Neural cell (in vitro differentiated cells): Measurements from ENCODE around the gene RASD2.

Experiments used
- EP300 ChIP-seq: fragments of 450-650 bp; conservative IDR thresholded peaks from 2 replicates; pipeline ENCODE4 v1.6.1; 2014; ENCODE audit warnings: antibody characterized with exemption, mild to moderate bottlenecking, moderate library complexity; ENCODE audit not compliant: poor library complexity, severe bottlenecking
- EZH2 ChIP-seq: fragments of 200-600, 300-800 bp; shearing (Covaris generic), sonication (generic); IDR thresholded peaks from 2 replicates; pipeline ENCODE4 v1.6.1; 2014; ENCODE audit warnings: antibody characterized with exemption, low read length, borderline replicate concordance, mild to moderate bottlenecking; ENCODE audit not compliant: insufficient read depth, poor library complexity, severe bottlenecking
- MXI1 ChIP-seq: fragments of 450-650 bp; conservative IDR thresholded peaks from 2 replicates; pipeline ENCODE4 v1.6.1; 2014; ENCODE audit warnings: antibody characterized with exemption, mild to moderate bottlenecking; ENCODE audit not compliant: poor library complexity, severe bottlenecking
- POLR2AphosphoS5 ChIP-seq: IDR thresholded peaks from 2 replicates; pipeline ENCODE4 v1.6.1; 2012
- RAD21 ChIP-seq: fragments of 450-650 bp; conservative IDR thresholded peaks from 2 replicates; pipeline ENCODE4 v1.6.1; 2014; ENCODE audit warnings: antibody characterized with exemption, mild to moderate bottlenecking, moderate library complexity
- TAF1 ChIP-seq: IDR thresholded peaks from 2 replicates; pipeline ENCODE4 v1.6.1; 2012; ENCODE audit warnings: low read depth
- TF ChIP-seq, protein P1 (sequence below): fragments of 450-650 bp; IDR thresholded peaks from 2 replicates; pipeline ENCODE4 v1.5.1; 2014; ENCODE audit warnings: antibody characterized with exemption, mild to moderate bottlenecking, moderate library complexity; ENCODE audit not compliant: poor library complexity, severe bottlenecking
- TF ChIP-seq, protein P2 (sequence below): IDR thresholded peaks from 2 replicates; pipeline ENCODE4 v1.6.1; 2012; ENCODE audit warnings: borderline replicate concordance

DNA sequence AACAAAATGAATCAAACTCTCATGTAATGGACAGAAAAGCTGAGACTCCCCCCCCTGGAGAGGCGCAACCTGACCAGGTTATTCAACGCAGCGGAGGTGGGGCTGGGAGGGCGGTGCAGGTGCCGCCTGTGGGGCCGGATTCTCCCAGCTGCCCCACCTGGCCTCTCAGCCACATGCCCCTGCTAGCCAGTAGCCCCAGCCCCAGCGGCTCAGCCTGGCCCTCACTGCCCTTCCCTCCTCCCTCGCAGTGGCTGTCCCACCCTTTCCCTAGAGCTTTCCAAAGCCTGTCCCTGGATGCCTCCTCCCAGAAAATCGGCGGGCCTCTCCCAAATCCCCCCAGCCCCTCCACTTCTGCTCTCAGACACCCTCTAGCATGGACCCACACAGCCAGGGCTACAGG is 31.2 kb upstream of the RASD2 start:
- TF ChIP-seq, protein P1, sequence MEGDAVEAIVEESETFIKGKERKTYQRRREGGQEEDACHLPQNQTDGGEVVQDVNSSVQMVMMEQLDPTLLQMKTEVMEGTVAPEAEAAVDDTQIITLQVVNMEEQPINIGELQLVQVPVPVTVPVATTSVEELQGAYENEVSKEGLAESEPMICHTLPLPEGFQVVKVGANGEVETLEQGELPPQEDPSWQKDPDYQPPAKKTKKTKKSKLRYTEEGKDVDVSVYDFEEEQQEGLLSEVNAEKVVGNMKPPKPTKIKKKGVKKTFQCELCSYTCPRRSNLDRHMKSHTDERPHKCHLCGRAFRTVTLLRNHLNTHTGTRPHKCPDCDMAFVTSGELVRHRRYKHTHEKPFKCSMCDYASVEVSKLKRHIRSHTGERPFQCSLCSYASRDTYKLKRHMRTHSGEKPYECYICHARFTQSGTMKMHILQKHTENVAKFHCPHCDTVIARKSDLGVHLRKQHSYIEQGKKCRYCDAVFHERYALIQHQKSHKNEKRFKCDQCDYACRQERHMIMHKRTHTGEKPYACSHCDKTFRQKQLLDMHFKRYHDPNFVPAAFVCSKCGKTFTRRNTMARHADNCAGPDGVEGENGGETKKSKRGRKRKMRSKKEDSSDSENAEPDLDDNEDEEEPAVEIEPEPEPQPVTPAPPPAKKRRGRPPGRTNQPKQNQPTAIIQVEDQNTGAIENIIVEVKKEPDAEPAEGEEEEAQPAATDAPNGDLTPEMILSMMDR = no peak
- no peak for TF ChIP-seq POLR2AphosphoS5
- TF ChIP-seq RAD21 = no peak
- TF ChIP-seq EP300 = no peak
- TF ChIP-seq MXI1 = no peak
- TF ChIP-seq, protein P2, sequence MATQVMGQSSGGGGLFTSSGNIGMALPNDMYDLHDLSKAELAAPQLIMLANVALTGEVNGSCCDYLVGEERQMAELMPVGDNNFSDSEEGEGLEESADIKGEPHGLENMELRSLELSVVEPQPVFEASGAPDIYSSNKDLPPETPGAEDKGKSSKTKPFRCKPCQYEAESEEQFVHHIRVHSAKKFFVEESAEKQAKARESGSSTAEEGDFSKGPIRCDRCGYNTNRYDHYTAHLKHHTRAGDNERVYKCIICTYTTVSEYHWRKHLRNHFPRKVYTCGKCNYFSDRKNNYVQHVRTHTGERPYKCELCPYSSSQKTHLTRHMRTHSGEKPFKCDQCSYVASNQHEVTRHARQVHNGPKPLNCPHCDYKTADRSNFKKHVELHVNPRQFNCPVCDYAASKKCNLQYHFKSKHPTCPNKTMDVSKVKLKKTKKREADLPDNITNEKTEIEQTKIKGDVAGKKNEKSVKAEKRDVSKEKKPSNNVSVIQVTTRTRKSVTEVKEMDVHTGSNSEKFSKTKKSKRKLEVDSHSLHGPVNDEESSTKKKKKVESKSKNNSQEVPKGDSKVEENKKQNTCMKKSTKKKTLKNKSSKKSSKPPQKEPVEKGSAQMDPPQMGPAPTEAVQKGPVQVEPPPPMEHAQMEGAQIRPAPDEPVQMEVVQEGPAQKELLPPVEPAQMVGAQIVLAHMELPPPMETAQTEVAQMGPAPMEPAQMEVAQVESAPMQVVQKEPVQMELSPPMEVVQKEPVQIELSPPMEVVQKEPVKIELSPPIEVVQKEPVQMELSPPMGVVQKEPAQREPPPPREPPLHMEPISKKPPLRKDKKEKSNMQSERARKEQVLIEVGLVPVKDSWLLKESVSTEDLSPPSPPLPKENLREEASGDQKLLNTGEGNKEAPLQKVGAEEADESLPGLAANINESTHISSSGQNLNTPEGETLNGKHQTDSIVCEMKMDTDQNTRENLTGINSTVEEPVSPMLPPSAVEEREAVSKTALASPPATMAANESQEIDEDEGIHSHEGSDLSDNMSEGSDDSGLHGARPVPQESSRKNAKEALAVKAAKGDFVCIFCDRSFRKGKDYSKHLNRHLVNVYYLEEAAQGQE = no peak
- TF ChIP-seq EZH2 = no peak
- TF ChIP-seq TAF1 = no peak
